GM13976 (cell line): ENCODE data around the gene ACP6.

Source experiments
- DNase-seq: peaks from one replicate; pipeline ENCODE4 v3.0.0; 2012; ENCODE audit warnings: low spot score
- in situ Hi-C: fragments of 300-500 bp; cut with MboI; formaldehyde crosslinking; loops from one replicate; pipeline ENCODE4 v1.12.0; 2022; ENCODE audit warnings: low sequenced_read_pairs, mixed read lengths, inconsistent platforms; ENCODE audit not compliant: unreplicated experiment
- TF ChIP-seq, protein P1 (sequence below): IDR thresholded peaks from 2 replicates; pipeline ENCODE4 v1.5.1; 2012; ENCODE audit warnings: borderline replicate concordance, mild to moderate bottlenecking; ENCODE audit not compliant: insufficient read depth; ENCODE audit errors: extremely low read depth, missing control alignments, control extremely low read depth

ACP6 gene

DNA sequence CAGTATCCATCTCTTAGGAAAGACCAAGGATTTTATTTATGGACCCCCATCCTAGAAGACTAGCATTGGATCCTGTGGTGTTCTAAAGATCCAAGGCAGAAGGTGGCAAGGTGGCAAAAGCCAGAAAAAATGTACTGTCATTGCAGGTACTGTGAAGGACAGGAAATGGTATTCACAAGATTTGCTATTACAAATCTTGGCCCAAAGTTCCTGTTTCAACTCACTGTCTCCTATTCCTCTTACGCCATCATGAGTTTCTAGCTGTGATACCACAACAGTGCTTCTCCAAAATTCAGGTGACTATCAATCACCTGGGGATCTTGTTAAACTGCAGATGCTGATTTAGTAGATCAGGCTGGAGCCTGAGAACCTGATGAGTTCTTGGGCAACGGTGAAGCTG lies 21.4 kb downstream of the ACP6 start:
- TF ChIP-seq, protein P1, sequence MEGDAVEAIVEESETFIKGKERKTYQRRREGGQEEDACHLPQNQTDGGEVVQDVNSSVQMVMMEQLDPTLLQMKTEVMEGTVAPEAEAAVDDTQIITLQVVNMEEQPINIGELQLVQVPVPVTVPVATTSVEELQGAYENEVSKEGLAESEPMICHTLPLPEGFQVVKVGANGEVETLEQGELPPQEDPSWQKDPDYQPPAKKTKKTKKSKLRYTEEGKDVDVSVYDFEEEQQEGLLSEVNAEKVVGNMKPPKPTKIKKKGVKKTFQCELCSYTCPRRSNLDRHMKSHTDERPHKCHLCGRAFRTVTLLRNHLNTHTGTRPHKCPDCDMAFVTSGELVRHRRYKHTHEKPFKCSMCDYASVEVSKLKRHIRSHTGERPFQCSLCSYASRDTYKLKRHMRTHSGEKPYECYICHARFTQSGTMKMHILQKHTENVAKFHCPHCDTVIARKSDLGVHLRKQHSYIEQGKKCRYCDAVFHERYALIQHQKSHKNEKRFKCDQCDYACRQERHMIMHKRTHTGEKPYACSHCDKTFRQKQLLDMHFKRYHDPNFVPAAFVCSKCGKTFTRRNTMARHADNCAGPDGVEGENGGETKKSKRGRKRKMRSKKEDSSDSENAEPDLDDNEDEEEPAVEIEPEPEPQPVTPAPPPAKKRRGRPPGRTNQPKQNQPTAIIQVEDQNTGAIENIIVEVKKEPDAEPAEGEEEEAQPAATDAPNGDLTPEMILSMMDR: no peak
- no peak for DNase-seq
- in situ Hi-C loops: no loop called here

DNA sequence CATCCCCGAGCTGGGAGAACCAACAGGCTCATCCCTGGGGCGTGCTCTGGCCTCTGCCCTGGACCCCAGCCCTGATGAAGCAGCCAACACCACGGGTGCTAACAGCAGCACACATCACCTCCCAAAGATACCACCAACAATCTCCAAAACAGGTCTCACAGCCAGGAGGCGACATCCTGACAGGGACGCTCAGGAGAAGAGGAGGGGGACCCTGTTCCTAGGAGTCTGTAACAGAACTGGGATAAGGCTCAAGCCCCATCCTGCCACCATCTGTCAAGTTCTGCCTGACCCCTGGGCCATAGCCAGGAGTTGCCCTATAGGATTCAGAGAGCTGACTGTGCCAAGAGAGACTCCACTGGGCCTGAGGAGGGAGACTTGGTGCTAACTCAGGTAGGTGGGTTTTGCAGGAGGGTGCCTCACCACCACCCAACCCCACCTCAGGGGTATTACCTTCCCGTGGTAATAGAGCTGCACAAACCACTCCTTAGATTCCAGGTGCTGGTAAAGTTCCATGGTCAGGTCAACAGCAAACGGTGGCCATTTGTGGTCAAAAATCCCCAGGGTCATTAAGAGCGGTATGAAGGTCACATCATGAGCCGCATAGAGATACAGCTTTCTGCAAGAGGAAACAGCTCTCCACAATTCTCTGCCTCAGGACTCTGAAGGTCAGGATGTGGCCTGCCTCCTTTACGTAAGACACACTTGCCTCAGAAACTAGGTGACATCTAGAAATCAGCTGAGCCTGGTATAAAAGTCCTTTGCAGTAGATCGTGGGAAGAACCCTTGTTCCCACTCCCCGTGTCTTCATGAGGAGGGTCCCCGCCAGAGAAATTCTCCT lies 22.3 kb downstream of the ACP6 start:
- TF ChIP-seq, protein P1: no peak
- DNase-seq: no peak
- in situ Hi-C loops: no loop called here

DNA sequence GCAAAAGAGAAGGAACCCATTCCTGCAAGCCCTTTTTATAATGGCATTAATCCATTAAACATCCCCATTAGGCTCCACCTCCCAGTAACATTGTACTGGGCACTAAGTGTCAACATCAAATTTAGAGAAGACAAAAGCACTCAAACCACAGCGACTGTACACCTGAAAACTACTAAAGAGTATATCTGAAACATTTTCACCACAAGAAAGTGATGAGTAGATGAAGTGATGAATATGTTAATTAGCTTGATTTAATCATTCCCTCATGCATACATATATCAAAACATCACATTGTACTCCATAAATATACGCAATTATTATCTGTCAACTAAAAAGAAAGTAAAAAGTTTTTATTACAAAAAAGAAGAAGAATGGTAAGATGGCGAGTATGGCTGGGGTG lies 26.4 kb downstream of the ACP6 start:
- no peak for DNase-seq
- in situ Hi-C loops: no loop called here
- TF ChIP-seq, protein P1: no peak

DNA sequence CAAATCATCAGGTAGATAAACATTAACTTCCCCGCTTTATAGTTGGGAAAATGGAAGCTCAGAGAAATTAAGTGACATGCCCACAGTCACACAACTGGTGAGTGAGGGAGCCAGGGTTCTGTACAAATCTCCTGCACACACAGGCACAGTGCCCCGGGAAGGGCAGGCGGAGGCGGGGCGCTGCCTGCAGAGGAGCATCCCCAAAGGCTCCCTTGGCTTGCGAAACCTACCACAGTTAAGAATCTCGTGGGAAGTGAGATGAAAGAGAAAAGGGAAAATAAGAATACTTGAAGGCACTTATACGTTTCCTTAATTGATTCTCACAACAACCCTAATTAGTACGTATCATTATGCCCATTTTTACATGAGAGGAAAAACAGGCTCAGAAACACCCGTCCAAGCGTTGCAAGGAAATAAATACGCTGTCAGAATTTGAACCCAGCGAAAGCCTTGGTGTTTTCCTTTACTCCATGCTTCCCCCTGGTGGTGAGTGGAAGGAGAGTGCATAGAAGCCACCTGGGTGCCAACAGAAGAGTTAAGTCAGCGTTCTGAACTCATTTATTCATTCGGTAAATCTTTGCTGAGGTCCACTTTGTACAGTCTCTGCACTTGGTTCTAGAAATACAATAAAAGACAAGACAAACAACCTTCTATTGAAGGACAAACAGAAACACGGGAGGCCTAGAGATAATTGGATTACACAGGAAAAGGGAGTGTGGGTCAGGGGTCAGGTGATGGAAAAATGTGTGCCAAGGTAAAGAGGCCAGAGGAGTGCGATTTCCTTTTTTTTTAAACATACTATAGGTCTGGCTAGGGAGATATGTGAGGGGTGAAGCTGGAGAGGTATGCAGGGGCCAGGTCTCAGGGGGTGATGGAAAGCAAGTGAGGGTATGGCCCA lies 28.4 kb downstream of the ACP6 start:
- TF ChIP-seq, protein P1: peak; percentile 68
- DNase-seq: peak; percentile 59
- in situ Hi-C loops: no loop called here

DNA sequence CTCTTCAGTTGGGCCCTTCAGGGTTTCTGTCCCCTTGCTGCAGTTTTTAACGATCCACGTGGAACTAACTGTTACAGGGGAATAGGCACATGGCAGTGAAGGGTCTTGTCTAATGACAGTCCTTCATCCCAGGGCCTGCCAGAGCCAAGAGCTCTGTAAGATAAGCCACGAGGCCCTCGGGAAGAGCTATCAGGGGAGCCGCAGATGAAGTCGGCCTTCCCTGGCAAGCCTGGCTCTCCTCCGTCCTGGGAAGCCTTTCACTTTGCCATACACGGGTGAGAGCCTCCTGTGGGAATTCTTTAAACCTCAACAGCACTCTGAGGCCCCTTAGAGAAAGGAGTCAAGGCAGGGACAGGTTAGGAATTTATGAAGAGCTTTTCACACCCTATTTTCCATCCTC lies 29.0 kb downstream of the ACP6 start:
- DNase-seq: no peak
- TF ChIP-seq, protein P1: no peak
- in situ Hi-C loops: no loop called here

DNA sequence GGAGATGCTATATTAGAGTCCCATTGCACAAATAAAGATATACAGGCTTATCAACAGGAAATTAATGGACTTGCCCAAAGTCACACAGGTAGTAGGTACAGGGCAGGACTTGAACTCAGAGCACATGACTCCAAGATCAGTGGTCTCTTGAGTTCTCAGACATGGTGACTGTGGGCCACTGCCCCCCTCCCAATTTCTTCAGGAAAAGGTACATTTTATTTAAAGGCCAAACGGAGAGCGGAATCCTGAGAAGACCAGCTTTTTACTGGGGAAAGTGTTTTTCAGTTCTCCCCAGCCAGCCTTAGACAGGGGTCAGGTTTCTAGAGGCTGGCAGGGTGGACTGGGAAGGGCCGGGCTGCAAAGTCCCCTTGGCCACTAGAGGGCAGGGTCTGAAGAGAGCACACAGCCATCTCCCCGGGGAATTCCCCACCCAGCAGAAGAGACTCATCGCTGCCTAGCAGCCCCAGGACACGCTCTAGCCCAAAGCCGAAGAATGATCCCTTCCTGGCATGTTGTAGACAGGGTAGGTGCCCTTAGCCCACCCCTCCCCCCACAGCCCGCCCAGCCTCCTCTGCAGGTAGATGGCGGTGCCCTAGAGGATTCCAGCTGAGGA lies 29.7 kb downstream of the ACP6 start:
- TF ChIP-seq, protein P1: peak; percentile 85
- peak; percentile 86 for DNase-seq
- in situ Hi-C loops: no loop called here
